Testis (tissue), 3 donors: ENCODE data around the gene NEBL. TPM values are rescaled to one million over a fixed set of nuclear protein-coding genes. Genes with fewer than 3 reads are reported as not detected.

Experiments
- DNase-seq: peaks from one replicate; pipeline ENCODE4 v3.0.0-alpha.2; 2019
- H3K27ac ChIP-seq, 2 donors: fragments of 200-600 bp; sonication (generic); one replicate each; pipeline ENCODE4 v1.5.1; 2019
- H3K27me3 ChIP-seq: fragments of 200-600 bp; sonication (generic); one replicate; pipeline ENCODE4 v1.5.1; 2019
- H3K36me3 ChIP-seq: fragments of 200-600 bp; sonication (generic); one replicate; pipeline ENCODE4 v1.5.1; 2017; ENCODE audit warnings: low read depth; ENCODE audit errors: missing control alignments
- H3K4me1 ChIP-seq: fragments of 200-600 bp; sonication (generic); one replicate; pipeline ENCODE4 v1.5.1; 2019
- H3K4me3 ChIP-seq, 2 donors: fragments of 200-600 bp; sonication (generic); one replicate each; pipeline ENCODE4 v1.5.1; 2017 to 2019
- H3K9me3 ChIP-seq: fragments of 200-600 bp; sonication (generic); one replicate; pipeline ENCODE4 v1.5.1; 2017
- CTCF ChIP-seq, 3 experiments: fragments of 450-650 bp in 2 of 3; fragments of 200-600 bp in 1 of 3; sonication (generic) in 1 of 3; IDR thresholded peaks; one replicate each; pipeline ENCODE4 v1.5.1; 2016 to 2019; ENCODE audit warnings: antibody characterized with exemption in 3 of 3, mild to moderate bottlenecking in 2 of 3, moderate library complexity in 1 of 3
- POLR2A ChIP-seq: fragments of 450-650 bp; IDR thresholded peaks from one replicate; pipeline ENCODE4 v1.6.1; 2017; ENCODE audit warnings: antibody characterized with exemption, mild to moderate bottlenecking, moderate library complexity
- WGBS, 2 donors: methylation state at CpG; one replicate each; pipeline ENCODE4 v1.1.5; 2018; 5-methylcytosine and 5-hydroxymethylcytosine counted together
- intact Hi-C: fragments of 100-400 bp; cut with DNase I; formaldehyde crosslinking; loops from one replicate; pipeline ENCODE4 v1.15.1; 2023; ENCODE audit warnings: low total_unique reads
- polyA plus RNA-seq: library from polyadenylated mRNA; stranded (reverse); fragments of 350-450 nt; fragmentation: Illumina TruSeq; extraction: RNeasy Lipid Tissue Mini Kit (QIAGEN cat#74804); gene quantifications from one replicate; pipeline ENCODE4 v1.2.3, GENCODE V29; 2014; ENCODE audit warnings: low read depth, low replicate concordance; ENCODE audit not compliant: insufficient read depth
- total RNA-seq, 2 donors: library from RNA; depleted of rRNA; stranded (reverse); fragments of >200 nt; gene quantifications; one replicate each; pipeline ENCODE4 v1.2.3, GENCODE V29; 2016

Gene NEBL
- total and polyA plus RNA-seq, 3 donors from 2014 or later = 4.9 to 20.0 (median 15.5) TPM

GRCh38 chr10:20834825-20835224 is 62.3 kb downstream of the NEBL start:
- TF ChIP-seq CTCF (IDR thresholded peaks at IDR 0.05) (no peak), POLR2A (no peak)
- intact Hi-C loops = no loop called here
- H3K4me1 ChIP-seq = no peaks in the 10 kb centered on the region
- no peak for DNase-seq
- no peaks in the 10 kb centered on the region for H3K27me3 ChIP-seq
- H3K36me3 ChIP-seq = no peaks in the 10 kb centered on the region
- H3K27ac ChIP-seq = no peak overlapping the region
- H3K9me3 ChIP-seq = no peaks in the 10 kb centered on the region
- no peak overlapping the region for H3K4me3 ChIP-seq
- WGBS, 2 donors = 51 to 78% methylated on average over 2 of the region's 2 CpGs

GRCh38 chr10:20822825-20823224 is 74.3 kb downstream of the NEBL start:
- Histone ChIP-seq H3K27ac (no peak overlapping the region), H3K9me3 (no peaks in the 10 kb centered on the region), H3K4me1 (no peaks in the 10 kb centered on the region), H3K27me3 (no peaks in the 10 kb centered on the region), H3K36me3 (no peaks in the 10 kb centered on the region), H3K4me3 (no peak overlapping the region)
- DNase-seq = no peak
- 93 to 97% methylated on average over 4 of the region's 4 CpGs for WGBS, 2 donors
- TF ChIP-seq POLR2A (no peak), CTCF (IDR thresholded peaks at IDR 0.05) (no peak)
- intact Hi-C loops = no loop called here

- no peak for DNase-seq
- WGBS, 2 donors = 93 to 97% methylated on average over 5 of the region's 5 CpGs
- H3K4me3 ChIP-seq = no peak overlapping the region
- no peaks in the 10 kb centered on the region for H3K27me3 ChIP-seq
- no peaks in the 10 kb centered on the region for H3K36me3 ChIP-seq
- no peak overlapping the region for H3K27ac ChIP-seq
- TF ChIP-seq POLR2A = no peak
- no peak for TF ChIP-seq CTCF (IDR thresholded peaks at IDR 0.05)
- H3K4me1 ChIP-seq = no peaks in the 10 kb centered on the region
- H3K9me3 ChIP-seq = no peaks in the 10 kb centered on the region
- intact Hi-C loops = no loop called here
Measured at GRCh38 chr10:20817646-20818045, 79.5 kb downstream of the NEBL start.

GRCh38 chr10:20817116-20817515 is 80.0 kb downstream of the NEBL start:
- Histone ChIP-seq H3K27ac (no peak overlapping the region), H3K27me3 (no peaks in the 10 kb centered on the region), H3K9me3 (no peaks in the 10 kb centered on the region), H3K4me1 (no peaks in the 10 kb centered on the region), H3K36me3 (no peaks in the 10 kb centered on the region), H3K4me3 (no peak overlapping the region)
- intact Hi-C loops = no loop called here
- TF ChIP-seq POLR2A (no peak), CTCF (IDR thresholded peaks at IDR 0.05) (no peak)
- 72 to 89% methylated on average over 3 of the region's 3 CpGs for WGBS, 2 donors
- no peak for DNase-seq

- H3K27me3 ChIP-seq = no peaks in the 10 kb centered on the region
- DNase-seq = no peak
- H3K4me3 ChIP-seq = no peak overlapping the region
- intact Hi-C loops = no loop called here
- no peaks in the 10 kb centered on the region for H3K9me3 ChIP-seq
- no peak overlapping the region for H3K27ac ChIP-seq
- WGBS, 2 donors = 91 to 95% methylated on average over 5 of the region's 5 CpGs
- no peaks in the 10 kb centered on the region for H3K36me3 ChIP-seq
- H3K4me1 ChIP-seq = no peaks in the 10 kb centered on the region
- no peak for TF ChIP-seq CTCF (IDR thresholded peaks at IDR 0.05)
- TF ChIP-seq POLR2A = no peak
Measured at GRCh38 chr10:20814116-20814515, 83.0 kb downstream of the NEBL start.
